T-helper 22 cell (primary cell): ENCODE results near the gene GET3.
"Not testable (repeated sequence)": the region's sequence is repeated elsewhere in the genome, so short reads cannot be mapped to it uniquely, and the experiment has no call there.

Experiments used
- DNase-seq: peaks from one replicate; pipeline ENCODE4 v3.0.0-alpha.2; 2020; ENCODE audit warnings: low read depth

Gene GET3

DNA sequence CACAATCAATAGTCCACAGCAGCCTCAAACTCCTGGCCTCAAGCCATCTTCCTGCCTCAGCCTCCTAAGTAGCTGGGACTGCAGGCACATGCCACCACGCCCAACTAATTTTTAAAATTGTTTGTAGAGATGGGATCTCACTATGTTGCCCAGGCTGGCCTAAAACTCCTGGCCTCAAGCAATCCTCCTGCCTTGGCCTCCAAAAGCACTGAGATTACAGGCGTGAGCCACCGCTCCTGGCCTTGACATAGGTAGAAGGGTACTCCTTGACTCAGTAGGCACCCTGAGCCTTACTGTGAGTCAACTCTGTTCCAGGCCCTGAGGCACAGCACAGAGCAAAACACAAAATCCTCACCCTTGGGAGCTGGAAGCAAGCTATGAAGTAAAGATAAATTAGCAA lies 21.4 kb upstream of the GET3 start:
- no peak for DNase-seq

DNA sequence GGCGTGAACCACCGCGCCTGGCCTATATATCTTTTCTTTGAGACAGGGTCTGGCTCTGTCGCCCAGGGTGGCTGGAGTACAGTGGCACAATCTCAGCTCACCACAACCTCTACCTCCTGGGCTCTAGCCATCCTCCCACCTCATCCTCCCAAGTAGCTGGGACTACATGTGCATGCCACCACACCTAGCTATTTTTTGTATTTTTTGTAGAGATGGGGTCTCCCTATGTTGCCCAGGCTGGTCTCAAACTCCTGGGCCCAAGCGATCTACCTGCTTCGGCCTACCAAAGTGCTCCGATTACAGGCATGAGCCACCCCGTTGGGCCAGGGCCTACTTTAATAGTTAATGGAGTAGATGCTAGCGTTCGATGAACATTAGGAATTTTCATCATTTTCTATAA lies 17.0 kb upstream of the GET3 start:
- DNase-seq: no peak

DNA sequence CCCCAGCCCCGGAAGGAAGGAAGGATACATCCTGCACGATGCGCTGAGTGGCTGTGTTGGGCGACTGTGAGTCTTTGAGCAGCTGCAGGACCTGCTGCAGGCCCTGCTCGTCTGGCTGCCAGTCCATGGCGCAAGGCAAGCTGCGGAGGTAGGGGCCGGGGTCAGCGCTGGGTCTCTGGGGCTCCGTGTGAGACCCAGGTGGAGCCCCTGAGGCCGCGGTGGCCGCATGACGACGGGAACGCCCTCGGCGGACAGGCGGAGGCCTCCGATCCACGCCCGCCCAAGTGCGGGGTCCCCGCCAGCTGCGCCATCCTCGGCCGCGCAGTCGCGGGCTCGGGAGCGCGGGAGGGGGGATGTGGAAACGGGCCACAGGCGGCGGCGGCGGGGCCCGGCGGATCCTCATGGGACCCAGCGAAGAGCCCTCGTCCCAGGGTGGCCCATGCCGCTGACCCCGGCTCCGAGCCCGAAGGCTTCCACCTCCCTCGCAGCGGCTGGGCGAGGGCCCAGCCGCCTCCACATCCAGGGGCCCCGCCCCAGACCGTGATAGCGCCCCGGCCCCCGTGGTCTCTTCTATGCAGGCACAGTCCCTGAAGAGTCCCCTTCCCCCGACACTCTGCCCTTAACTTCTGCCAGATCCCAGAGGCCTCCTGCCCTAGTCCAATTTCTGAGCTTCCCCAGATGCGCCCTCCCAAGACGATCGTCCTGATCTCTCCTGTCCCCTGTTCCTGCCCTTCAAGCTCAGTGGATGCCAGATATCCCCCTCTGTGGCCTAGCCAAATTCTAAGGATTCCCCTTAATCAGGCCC lies 16.2 kb upstream of the GET3 start:
- DNase-seq: no peak

DNA sequence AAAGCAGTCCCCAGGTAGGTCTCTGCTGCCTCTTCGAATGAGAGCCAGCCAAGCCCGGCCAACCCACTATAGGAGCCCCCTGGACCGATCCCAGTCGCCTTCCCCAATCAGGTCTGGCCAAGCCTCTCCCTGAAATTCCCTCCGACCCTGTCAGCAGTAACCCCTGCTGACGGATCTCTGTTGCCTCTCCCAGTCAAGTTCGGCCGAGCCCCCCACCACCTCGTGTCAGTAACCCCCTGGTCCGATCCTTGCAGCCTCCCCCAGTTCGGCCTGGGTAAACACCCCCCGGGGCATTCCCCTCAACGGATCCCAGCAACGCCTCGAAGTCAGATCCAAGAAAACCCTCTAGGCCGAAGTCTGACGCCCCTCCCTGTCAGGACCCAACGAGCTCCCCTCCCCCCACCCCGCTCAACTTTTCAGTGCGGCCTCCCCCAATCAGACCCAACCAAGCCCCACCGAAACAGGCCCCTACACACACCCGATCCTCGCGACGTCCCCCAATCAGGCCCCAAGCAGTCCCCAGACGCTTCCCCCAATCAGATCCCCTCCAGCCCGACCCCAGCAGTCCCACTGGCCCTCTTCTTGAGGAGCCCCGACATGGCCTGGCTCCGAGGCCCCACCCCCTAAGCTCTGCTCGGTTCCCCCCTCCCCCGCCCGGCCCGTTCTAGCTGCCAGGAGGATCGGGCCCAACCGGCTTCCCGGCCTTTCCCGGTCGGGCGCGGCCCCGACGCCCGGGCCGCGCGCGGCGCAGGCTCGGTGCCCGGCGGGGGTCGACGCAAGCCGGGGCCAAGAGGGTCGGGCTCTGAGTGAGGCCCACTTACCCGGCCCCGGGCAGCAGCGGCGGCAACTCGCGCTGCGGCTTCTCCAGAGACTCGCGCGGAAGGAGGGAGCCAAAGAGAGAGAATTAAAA lies 15.4 kb upstream of the GET3 start:
- DNase-seq: peak; percentile 49

DNA sequence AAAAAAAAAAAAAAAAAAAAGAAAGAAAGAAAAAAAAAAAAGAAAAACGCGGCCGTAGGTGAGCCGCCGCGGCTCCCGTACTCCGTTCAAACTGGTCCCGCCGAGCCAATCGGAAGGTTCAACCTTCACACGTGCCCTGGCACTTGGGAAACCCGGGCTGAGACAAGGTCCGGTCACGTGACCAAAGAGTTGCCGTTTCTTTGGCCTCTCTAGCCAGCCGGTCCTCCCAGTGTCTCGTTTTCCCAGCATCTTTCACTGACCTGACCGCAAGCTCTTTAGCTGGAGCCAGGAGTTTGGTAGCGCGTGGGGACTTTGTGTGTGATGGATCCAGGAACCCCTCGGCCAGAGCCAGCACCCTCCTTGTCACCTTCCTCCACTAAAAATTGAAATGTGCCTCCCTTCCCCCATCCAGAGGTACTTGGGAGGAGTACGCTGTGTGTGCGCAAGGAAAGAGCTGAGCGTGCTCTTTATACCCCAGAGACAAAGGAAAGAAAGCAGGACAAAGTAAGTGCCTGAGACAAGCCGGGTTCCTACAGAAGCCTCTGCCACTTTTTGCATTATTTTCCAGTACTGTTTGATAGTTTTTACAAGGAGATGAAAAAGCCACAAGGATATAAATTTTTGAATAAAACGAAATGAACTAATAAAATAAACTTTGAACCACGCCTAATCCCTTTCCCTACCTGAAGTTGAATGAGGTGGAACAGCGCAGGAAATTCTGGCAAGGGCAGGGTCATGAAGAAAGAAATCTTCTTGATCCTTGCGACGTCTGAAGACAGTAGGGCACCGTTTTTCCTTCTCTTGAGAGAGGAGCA lies 14.5 kb upstream of the GET3 start:
- peak; percentile 95 for DNase-seq

DNA sequence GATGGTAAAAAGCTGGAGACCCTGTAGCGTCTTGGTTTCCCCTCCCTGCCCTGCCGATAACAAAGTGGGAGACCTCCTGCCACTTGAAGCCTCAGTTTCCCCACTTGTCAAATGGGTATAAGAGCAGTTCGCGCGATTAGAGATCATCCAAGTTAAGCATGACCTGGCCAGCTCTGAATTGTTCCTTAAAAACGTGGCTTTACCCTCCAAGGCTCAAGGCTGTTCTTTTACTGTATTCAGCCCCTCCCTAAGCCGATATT lies 14.0 kb upstream of the GET3 start:
- DNase-seq: no peak

DNA sequence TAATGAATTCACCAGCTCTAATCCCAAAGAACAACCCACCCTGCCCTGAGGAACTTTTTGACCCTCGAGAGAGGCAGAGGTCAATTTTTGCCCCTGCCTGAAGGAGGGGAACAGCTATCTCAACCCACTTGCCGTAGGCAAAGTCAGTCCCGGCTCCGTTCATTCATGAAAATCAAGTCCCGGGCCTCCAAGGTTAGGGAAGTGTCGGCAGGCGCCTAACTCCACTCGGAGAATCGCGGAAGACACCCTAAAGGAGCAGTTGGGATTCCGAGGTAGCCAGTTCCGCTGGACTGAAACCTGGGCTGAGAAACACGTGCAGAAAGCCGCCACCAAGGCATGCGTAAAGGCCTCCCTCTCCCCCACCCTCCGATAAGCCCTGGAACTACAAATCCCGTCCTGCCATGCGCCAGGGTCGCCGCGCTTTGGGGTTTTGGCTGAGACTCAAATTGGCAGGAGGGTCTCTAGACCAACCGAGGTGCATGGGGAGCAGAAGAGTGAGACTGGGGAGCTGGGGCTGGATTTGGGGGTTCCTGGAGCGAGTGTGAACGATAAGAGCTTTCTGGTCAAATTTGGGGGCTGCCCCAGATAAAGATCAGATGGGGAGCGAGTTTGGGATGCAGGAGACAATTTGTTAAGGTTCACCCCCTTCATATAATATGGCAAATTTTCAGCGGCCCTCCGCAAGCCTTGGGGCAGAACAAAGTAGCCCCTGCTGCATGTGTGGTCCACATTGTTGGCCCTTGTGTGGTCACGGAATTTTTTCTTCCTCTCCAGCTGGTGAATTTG lies 13.5 kb upstream of the GET3 start, which contains the start of gene TNPO2:
Gene TNPO2, minus strand, starts transcription at position 292 of the 786 bp plus-strand sequence. CDS start 2,955 bp downstream, outside the sequence.
- DNase-seq: peak; percentile 29

DNA sequence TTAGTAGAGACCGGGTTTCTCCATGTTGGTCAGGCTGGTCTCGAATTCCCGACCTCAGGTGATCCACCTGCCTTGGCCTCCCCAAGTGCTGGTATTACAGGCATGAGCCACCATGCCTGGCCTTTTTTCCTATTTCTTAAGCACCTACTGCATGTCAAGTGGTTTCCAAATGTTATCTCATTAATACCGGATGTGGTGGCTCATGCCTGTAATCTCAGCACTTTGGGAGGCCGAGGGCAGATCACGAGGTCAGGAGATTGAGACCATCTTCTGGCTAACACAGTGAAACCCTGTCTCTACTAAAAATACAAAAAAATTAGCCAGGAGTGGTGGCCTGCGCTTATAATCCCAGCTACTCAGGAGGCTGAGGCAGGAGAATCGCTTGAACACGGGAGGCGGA lies 11.7 kb upstream of the GET3 start:
- DNase-seq: not testable (repeated sequence)

DNA sequence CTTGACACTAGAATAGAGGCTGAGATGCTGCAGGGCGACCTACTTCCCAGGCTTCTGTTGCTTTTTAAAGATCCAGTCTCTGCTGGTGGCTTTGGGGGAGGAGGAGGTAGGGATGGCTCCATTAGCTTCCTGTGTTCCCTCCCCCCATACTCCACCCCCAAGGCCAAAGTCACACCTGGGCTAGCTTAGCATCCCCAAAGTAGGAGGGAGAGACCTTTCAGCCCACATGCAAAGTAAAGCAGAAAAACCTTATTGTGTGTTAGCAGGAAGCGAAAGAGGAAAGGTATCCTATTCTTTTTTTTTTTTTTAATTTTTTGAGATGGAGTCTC lies 10.3 kb upstream of the GET3 start:
- no peak for DNase-seq

DNA sequence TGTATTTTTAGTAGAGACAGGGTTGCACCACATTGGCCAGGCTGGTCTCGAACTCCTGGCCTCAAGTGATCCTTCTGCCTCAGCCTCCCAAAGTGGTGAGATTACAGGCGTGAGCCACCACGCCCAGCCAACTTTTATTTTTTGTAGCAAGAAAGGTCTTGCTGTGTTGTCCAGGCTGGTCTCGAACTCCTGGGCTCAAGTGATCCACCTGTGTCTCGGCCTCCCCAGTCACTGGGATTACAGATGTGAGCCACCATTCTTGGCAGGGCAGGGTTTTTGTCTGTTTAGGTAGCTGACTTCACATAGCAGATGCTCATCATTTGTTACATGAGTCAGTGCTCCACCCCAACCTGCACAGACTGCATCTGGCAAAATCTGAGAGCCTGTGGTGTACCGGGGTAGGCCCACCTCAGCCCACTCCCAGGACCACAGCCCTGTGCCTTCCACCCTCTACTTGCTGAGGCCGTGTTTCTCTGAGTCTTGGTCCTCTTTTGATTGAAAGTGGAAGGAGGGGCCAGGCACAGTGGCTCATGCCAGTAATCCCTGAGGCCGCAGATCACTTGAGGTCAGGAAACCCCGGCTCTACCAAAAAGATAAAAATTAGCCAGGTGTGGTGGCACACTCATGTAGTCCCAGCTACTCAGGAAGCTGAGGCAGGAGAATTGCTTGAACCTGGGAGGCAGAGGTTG lies 9.4 kb upstream of the GET3 start:
- no peak for DNase-seq

DNA sequence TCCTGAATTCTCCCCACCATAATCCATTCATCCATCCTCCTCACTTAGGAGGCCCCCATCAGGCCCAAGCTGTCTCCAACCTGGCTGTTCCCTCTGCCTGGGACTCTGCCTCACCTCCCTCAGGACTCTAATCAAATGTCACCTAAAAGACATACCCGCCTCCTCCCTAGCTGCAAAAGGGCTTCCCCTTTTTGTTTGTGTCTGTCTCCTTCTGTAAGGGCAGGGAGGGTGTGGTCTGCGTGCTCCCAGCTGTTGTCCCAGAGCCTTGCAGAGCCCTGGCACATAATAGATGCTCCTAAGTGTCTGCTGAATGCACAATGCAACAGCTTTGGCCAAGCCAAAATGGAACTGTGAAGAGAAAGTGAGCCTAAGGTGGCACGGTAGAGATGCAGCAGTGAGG lies 7.2 kb upstream of the GET3 start:
- no peak for DNase-seq

DNA sequence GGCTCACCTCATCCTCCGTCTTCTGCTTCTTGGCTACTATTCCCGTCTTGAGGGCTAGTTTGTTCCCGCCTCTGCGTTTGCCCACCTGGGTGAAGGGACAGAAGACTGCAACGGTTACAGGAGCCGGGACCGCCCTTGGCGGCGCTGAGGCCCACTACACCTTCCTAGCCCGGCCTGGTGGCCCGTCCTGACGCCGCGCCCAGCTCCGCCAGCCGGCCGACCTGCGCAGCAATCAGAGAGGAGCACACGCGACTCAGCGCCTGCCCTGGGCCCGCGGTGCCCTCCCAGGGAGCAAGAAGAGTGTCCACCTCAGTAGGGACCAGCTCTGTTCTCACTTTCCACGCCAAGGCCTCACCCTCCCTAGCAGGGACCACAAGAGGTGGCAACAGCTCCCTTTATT lies 6.0 kb upstream of the GET3 start:
- DNase-seq: no peak

DNA sequence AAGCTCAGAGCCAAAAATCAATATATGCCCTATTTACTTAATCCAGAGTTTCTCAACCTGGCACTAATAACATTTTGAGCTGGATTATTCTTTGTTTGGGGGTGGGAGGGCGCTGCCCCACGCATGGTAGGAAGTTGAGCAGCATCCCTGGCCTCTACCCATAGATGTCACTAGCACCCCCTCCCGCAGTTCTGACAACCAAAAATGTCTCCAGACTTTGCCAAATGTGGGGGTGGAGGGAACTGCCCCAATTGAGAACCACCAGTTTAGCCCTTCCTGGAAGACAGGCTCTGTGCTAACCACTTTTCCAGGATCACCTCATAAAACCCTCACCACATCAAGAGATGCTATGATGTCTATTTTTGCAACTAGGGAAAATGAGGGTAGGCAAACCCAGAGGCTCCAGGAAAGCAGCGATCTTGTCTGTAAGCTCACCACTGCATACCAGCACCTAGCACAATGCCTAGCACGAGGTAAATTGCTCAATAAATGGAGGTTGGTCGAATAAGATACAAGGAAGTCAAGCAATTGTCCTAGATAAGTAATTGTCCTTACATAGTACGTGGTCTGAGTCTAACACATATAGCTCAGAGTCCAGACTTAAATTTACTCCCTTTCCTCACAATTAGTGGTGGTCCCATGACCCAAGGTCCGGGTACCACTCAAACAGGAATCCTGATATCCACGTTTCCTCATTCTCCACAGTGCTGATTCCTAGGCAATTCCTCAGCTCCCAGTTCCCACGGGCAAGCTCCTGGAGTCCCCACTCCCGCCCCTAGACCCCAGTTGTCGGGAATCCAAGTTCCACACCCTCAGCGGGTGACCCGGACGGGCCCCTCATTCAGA lies 3.7 kb upstream of the GET3 start:
- peak; percentile 9 for DNase-seq

DNA sequence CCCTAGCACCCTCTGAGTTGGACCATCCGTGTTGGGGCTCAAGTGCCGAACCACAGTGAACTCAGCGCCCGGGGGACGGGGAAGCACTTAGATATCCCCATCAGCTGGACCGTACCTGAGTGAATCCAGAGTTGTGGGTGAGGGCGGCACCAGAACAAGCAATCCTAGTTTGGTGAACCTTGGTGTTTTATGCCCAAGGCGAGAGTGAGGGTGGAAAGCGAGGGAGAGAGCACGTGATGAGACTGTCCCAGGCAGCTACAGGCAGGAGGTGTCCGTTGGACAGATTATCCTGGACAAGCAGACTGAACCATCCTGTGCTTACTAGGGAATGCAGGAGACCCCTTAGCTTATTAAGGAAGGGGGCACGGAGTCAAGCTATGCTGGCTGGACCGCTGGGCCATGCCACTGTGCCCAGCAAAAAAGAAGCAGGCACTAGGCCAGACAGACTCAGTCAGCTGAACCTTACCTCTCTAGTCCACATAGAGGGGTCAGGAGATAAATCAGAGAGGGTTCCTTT lies 596 bp downstream of the GET3 start:
- DNase-seq: no peak

DNA sequence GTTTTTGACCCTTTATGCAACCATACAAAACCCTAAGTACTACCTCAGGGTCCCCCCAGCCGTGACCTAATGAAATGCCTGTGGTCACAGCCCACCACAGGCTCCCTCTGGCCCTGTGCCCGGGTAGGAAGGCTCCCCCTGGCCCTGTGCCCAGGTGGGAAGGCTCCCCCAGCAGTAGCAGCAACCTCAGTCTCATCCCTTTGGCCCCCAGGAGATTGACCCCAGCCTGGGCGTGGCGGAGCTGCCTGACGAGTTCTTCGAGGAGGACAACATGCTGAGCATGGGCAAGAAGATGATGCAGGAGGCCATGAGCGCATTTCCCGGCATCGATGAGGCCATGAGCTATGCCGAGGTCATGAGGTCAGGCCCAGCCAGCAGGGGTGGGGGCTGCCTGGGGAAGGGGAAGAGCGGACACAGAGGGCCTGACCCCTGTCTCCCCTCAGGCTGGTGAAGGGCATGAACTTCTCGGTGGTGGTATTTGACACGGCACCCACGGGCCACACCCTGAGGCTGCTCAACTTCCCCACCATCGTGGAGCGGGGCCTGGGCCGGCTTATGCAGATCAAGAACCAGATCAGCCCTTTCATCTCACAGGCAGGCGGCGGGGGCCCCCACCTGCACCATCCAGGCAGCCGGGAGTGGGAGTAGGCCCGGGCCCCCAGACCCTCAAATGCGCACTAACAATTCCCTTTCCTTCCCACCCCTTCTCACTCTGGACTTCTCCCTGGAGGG lies 8.0 kb downstream of the GET3 start:
- no peak for DNase-seq

DNA sequence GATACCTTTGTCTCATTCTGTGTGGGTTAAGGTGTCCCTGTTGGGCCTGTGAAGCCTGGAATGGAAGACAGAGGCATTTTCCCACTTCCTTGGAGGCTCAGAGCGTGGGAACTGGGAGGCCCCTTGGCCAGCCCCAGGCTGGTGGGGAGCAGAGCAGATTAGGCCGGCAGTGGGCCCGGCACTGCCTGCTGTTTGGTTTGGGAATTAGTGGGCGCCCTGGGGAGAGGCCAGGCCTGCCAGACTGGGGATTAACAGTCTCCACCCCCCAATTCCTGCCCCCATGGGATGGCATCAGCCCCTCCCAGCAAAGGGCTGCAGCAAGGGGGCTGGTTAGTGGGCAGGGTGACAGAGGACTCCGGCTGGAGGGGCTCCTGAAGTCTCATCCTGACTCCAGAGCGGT lies 11.2 kb downstream of the GET3 start:
- no peak for DNase-seq

DNA sequence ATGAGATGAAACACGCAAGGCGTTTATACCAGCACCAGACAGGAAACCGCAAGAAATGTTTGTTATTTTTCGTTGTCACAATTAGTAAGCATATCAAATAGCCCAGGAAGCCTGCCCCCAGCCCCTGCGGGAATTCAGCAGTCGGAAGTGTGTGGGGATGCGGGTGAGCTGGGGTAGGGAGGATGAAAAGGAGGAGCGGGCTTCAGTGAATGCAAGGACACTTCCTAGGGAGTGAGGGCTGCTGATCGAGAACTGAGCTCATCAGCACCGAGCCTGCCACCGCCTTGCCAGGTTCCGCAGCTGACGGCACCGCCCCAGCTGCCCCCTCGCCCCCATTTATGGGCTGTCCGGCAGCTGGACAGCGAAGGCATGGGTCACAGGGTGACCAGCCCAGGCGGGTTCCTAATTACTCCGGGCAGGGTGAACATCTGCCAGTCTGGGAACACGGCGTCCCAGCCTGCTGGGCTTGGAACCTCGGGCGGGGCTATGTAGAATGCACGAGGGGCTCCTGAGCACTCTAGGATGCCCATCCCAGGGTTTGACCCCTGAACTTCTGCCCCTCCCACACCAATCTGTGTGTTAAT lies 12.7 kb downstream of the GET3 start:
- no peak for DNase-seq

DNA sequence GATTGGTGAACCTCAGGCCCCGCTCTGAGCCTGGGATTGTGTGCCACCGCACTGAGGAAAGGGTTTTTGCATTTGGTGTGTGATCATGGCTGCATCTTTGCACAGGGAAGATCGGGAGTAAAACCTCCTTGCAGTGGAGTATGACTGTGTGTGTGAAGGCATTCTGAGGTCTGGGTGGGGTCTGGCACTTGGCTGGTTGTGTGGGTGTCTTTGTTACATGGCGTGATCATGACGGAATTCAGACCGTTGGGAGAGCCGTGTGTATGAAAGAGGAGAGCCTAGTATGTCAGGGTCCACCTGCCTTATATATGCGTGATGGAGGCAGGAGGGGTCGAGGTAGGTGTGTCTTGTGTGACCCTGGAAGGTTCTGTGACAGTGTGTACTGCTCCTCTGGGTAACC lies 13.6 kb downstream of the GET3 start:
- DNase-seq: no peak

DNA sequence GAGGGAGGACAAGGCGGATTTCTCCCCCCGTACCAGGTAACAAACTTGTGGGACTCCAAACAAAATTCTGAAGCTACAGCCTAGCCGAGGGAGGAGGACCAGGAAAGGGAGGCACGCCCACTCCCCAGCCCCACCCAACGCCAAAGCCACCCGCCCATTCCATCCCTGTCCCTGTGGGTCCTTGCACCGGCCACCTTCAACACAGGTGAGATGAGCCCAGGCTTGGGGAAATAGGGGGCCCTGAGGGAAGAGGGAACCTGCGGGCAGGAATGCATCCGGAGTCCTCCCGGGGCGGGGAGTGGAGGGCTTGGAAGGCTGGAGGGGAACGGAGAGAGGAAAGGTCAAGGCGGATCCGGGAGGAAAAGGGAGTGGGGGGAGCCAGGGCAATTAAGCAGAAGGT lies 14.3 kb downstream of the GET3 start, which contains the start of gene BEST2:
Gene BEST2, plus strand, starts transcription at position 157 of the 400 bp plus-strand sequence. CDS start 802 bp downstream, outside the sequence.
- DNase-seq: no peak
